ENCODE results near the gene IL1A.

The IL1A gene

DNA sequence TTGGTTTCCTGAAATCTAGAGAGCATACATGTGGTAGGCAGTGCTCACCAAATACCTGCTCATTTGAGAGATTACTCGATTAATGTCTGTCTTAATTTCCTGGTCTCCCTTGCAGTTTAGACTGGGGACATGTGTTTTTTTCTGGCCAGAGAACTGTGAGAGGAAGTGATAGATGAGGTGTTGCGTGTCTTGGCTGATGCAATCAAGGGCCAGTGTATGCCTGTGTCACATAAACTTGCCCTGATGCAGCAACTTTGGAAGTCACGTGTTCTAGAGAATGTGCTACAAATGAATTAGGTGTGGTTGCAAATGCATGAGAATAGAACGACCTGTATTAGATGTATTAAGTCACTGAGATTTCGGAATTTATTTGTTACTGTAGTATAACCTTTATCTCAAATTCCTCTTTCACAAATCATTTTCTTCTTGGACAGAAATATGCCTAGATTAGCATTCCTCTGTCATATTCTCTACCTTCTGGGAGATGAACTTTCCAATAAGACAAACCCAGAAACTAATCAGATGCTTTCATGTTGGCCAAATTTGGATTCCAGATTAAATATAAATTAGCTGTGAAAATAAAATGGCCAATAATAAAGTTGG lies 9.9 kb upstream of the IL1A start (continued):
- TF ChIP-seq, protein P1, sequence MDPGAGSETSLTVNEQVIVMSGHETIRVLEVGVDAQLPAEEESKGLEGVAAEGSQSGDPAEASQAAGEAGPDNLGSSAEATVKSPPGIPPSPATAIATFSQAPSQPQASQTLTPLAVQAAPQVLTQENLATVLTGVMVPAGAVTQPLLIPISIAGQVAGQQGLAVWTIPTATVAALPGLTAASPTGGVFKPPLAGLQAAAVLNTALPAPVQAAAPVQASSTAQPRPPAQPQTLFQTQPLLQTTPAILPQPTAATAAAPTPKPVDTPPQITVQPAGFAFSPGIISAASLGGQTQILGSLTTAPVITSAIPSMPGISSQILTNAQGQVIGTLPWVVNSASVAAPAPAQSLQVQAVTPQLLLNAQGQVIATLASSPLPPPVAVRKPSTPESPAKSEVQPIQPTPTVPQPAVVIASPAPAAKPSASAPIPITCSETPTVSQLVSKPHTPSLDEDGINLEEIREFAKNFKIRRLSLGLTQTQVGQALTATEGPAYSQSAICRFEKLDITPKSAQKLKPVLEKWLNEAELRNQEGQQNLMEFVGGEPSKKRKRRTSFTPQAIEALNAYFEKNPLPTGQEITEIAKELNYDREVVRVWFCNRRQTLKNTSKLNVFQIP (CRISPR knock-in tag; IDR thresholded peaks at IDR 0.05; ENCODE audit: borderline replicate concordance, low read depth) = no peak

DNA sequence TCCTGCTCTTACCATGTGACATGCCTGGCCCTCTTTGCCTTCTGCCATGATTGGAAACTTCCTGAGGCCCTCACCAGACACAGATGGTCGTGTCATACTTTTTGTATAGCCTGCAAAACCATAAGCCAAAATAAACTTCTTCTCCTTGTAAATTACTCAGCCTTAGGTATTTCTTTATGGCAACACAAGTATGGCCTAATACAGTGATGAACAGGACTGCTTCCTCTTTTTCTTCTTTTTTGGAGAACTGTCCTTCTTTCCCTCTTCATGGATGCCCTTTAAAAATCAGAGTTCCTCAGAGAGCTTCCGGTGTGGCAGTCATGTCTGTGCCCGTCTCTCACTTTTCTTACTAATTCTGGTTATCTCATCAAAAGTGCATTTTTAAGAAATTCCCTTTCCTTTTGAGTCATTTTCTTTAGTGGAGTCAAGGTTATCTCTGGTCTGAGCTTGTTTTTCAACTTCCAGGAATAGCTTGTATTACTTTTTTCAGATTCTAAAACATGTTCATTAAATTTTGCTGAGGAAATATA lies 9.2 kb upstream of the IL1A start:
- ATAC-seq = no peak
- TF ChIP-seq ZFP3 (CRISPR knock-in tag; IDR thresholded peaks at IDR 0.05) = no peak
- no peak for TF ChIP-seq OSR1 (CRISPR knock-in tag; IDR thresholded peaks at IDR 0.05)
- TF ChIP-seq SNAI2 (CRISPR knock-in tag; IDR thresholded peaks at IDR 0.05) = no peak
- TF ChIP-seq, protein P2, sequence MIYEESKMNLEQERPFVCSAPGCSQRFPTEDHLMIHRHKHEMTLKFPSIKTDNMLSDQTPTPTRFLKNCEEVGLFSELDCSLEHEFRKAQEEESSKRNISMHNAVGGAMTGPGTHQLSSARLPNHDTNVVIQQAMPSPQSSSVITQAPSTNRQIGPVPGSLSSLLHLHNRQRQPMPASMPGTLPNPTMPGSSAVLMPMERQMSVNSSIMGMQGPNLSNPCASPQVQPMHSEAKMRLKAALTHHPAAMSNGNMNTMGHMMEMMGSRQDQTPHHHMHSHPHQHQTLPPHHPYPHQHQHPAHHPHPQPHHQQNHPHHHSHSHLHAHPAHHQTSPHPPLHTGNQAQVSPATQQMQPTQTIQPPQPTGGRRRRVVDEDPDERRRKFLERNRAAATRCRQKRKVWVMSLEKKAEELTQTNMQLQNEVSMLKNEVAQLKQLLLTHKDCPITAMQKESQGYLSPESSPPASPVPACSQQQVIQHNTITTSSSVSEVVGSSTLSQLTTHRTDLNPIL (CRISPR knock-in tag; IDR thresholded peaks at IDR 0.05; ENCODE audit: low read depth) = no peak
- TF ChIP-seq ZFP30 (CRISPR knock-in tag; IDR thresholded peaks at IDR 0.05) = no peak
- TF ChIP-seq ESRRG (CRISPR knock-in tag; IDR thresholded peaks at IDR 0.05) = no peak
- TF ChIP-seq, protein P3, sequence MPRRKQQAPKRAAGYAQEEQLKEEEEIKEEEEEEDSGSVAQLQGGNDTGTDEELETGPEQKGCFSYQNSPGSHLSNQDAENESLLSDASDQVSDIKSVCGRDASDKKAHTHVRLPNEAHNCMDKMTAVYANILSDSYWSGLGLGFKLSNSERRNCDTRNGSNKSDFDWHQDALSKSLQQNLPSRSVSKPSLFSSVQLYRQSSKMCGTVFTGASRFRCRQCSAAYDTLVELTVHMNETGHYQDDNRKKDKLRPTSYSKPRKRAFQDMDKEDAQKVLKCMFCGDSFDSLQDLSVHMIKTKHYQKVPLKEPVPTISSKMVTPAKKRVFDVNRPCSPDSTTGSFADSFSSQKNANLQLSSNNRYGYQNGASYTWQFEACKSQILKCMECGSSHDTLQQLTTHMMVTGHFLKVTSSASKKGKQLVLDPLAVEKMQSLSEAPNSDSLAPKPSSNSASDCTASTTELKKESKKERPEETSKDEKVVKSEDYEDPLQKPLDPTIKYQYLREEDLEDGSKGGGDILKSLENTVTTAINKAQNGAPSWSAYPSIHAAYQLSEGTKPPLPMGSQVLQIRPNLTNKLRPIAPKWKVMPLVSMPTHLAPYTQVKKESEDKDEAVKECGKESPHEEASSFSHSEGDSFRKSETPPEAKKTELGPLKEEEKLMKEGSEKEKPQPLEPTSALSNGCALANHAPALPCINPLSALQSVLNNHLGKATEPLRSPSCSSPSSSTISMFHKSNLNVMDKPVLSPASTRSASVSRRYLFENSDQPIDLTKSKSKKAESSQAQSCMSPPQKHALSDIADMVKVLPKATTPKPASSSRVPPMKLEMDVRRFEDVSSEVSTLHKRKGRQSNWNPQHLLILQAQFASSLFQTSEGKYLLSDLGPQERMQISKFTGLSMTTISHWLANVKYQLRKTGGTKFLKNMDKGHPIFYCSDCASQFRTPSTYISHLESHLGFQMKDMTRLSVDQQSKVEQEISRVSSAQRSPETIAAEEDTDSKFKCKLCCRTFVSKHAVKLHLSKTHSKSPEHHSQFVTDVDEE (CRISPR knock-in tag; IDR thresholded peaks at IDR 0.05) = no peak
- TF ChIP-seq, protein P4, sequence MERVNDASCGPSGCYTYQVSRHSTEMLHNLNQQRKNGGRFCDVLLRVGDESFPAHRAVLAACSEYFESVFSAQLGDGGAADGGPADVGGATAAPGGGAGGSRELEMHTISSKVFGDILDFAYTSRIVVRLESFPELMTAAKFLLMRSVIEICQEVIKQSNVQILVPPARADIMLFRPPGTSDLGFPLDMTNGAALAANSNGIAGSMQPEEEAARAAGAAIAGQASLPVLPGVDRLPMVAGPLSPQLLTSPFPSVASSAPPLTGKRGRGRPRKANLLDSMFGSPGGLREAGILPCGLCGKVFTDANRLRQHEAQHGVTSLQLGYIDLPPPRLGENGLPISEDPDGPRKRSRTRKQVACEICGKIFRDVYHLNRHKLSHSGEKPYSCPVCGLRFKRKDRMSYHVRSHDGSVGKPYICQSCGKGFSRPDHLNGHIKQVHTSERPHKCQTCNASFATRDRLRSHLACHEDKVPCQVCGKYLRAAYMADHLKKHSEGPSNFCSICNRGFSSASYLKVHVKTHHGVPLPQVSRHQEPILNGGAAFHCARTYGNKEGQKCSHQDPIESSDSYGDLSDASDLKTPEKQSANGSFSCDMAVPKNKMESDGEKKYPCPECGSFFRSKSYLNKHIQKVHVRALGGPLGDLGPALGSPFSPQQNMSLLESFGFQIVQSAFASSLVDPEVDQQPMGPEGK (CRISPR knock-in tag; IDR thresholded peaks at IDR 0.05; ENCODE audit: borderline replicate concordance) = no peak
- no peak for TF ChIP-seq ISL1 (CRISPR knock-in tag; IDR thresholded peaks at IDR 0.05)
- no peak for TF ChIP-seq TCF4 (CRISPR knock-in tag; IDR thresholded peaks at IDR 0.05; ENCODE audit: borderline replicate concordance)
- no peak for TF ChIP-seq ZC3H10 (CRISPR knock-in tag; IDR thresholded peaks at IDR 0.05)
- TF ChIP-seq RARB (CRISPR knock-in tag; IDR thresholded peaks at IDR 0.05) = no peak
- TF ChIP-seq, protein P5, sequence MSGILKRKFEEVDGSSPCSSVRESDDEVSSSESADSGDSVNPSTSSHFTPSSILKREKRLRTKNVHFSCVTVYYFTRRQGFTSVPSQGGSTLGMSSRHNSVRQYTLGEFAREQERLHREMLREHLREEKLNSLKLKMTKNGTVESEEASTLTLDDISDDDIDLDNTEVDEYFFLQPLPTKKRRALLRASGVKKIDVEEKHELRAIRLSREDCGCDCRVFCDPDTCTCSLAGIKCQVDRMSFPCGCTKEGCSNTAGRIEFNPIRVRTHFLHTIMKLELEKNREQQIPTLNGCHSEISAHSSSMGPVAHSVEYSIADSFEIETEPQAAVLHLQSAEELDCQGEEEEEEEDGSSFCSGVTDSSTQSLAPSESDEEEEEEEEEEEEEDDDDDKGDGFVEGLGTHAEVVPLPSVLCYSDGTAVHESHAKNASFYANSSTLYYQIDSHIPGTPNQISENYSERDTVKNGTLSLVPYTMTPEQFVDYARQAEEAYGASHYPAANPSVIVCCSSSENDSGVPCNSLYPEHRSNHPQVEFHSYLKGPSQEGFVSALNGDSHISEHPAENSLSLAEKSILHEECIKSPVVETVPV (CRISPR knock-in tag; IDR thresholded peaks at IDR 0.05) = no peak
- TF ChIP-seq ZNF565 (CRISPR knock-in tag; conservative IDR thresholded peaks at IDR 0.05; ENCODE audit: low read depth) = no peak
- TF ChIP-seq GLIS3 (CRISPR knock-in tag; IDR thresholded peaks at IDR 0.05) = no peak
- no peak for TF ChIP-seq ARNTL (CRISPR knock-in tag; IDR thresholded peaks at IDR 0.05; ENCODE audit: borderline replicate concordance, low read depth)
- no peak for TF ChIP-seq ZNF8 (CRISPR knock-in tag; IDR thresholded peaks at IDR 0.05)
- no peak for TF ChIP-seq ZNF70 (CRISPR knock-in tag; IDR thresholded peaks at IDR 0.05)
- no peak for TF ChIP-seq CSDC2 (CRISPR knock-in tag; IDR thresholded peaks at IDR 0.05)

DNA sequence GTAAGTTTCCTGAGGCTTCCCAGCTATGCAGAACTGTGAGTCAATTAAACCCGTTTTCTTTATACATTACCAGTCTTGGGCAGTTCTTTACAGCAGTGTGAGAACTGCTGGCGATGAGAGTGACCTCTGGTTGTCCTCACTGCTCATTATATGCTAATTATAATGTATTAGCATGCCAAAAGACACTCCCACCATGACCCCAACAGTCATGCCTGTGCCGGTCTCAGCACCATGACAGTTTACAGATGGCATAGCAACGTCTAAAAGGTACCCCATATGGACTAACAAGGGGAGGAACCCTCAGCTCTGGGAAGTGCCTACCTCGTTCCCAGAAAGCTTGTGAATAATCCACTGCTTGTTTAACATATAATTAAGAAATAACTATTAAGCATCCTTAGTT lies 8.1 kb upstream of the IL1A start:
- ATAC-seq = no peak

More for the DNA sequence above, 8.1 kb upstream of the IL1A start:
- TF ChIP-seq ZNF70 (CRISPR knock-in tag; IDR thresholded peaks at IDR 0.05) (no peak), ARNTL (CRISPR knock-in tag; IDR thresholded peaks at IDR 0.05; ENCODE audit: borderline replicate concordance, low read depth) (no peak), ZFP3 (CRISPR knock-in tag; IDR thresholded peaks at IDR 0.05) (no peak), PPARA (CRISPR knock-in tag; IDR thresholded peaks at IDR 0.05; ENCODE audit: borderline replicate concordance) (no peak), ZFP30 (CRISPR knock-in tag; IDR thresholded peaks at IDR 0.05) (no peak)
